ENCODE data around the gene DGKG.

DGKG gene

GRCh38 chr3:186354100-186354499 lies 7.9 kb downstream of the DGKG start:
- no peak for DNase-seq
- no peaks in the 10 kb centered on the region for H3K9me3 Mint-ChIP-seq
- no peak overlapping the region for H3K4me3 Mint-ChIP-seq
- H3K4me1 Mint-ChIP-seq (ENCODE audit: low read depth) = no peaks in the 10 kb centered on the region
- H3K36me3 Mint-ChIP-seq (ENCODE audit: low read depth) = no peaks in the 10 kb centered on the region
- no peak overlapping the region for H3K27ac Mint-ChIP-seq
- peaks cover 41% of the 10 kb centered on the region for H3K27me3 Mint-ChIP-seq

- H3K4me1 Mint-ChIP-seq (ENCODE audit: low read depth) = no peaks in the 10 kb centered on the region
- no peak overlapping the region for H3K4me3 Mint-ChIP-seq
- H3K36me3 Mint-ChIP-seq (ENCODE audit: low read depth) = no peaks in the 10 kb centered on the region
- H3K27ac Mint-ChIP-seq = no peak overlapping the region
- peaks cover 26% of the 10 kb centered on the region for H3K27me3 Mint-ChIP-seq
- H3K9me3 Mint-ChIP-seq = no peaks in the 10 kb centered on the region
- no peak for DNase-seq
Measured at GRCh38 chr3:186352369-186352768, 9.7 kb downstream of the DGKG start.

GRCh38 chr3:186342197-186342596 lies 19.8 kb downstream of the DGKG start:
- peaks cover 16% of the 10 kb centered on the region for H3K4me1 Mint-ChIP-seq (ENCODE audit: low read depth)
- DNase-seq = no peak
- H3K27me3 Mint-ChIP-seq = peaks cover 7% of the 10 kb centered on the region
- peaks cover 4% of the 10 kb centered on the region for H3K9me3 Mint-ChIP-seq
- no peak overlapping the region for H3K27ac Mint-ChIP-seq
- H3K36me3 Mint-ChIP-seq (ENCODE audit: low read depth) = no peaks in the 10 kb centered on the region
- H3K4me3 Mint-ChIP-seq = no peak overlapping the region

GRCh38 chr3:186340204-186340603 lies 21.8 kb downstream of the DGKG start:
- H3K9me3 Mint-ChIP-seq = peaks cover 4% of the 10 kb centered on the region
- H3K36me3 Mint-ChIP-seq (ENCODE audit: low read depth) = no peaks in the 10 kb centered on the region
- H3K4me3 Mint-ChIP-seq = no peak overlapping the region
- H3K4me1 Mint-ChIP-seq (ENCODE audit: low read depth) = peaks cover 16% of the 10 kb centered on the region
- H3K27ac Mint-ChIP-seq = no peak overlapping the region
- peaks cover 7% of the 10 kb centered on the region for H3K27me3 Mint-ChIP-seq
- no peak for DNase-seq

GRCh38 chr3:186339180-186339918 lies 22.7 kb downstream of the DGKG start:
- Mint-ChIP-seq H3K27me3 (peaks cover 8% of the 10 kb centered on the region), H3K4me1 (ENCODE audit: low read depth) (peaks cover 16% of the 10 kb centered on the region), H3K9me3 (peaks cover 4% of the 10 kb centered on the region), H3K4me3 (no peak overlapping the region), H3K36me3 (ENCODE audit: low read depth) (no peaks in the 10 kb centered on the region), H3K27ac (no peak overlapping the region)
- no peak for DNase-seq

GRCh38 chr3:186333256-186333655 lies 28.8 kb downstream of the DGKG start:
- Mint-ChIP-seq H3K36me3 (ENCODE audit: low read depth) (no peaks in the 10 kb centered on the region), H3K9me3 (no peaks in the 10 kb centered on the region)
- no peak for DNase-seq

GRCh38 chr3:186330772-186331460 lies 31.1 kb downstream of the DGKG start:
- Mint-ChIP-seq H3K4me1 (ENCODE audit: low read depth) (peaks cover 7% of the 10 kb centered on the region), H3K9me3 (no peaks in the 10 kb centered on the region), H3K4me3 (no peak overlapping the region), H3K27me3 (peaks cover 34% of the 10 kb centered on the region), H3K36me3 (ENCODE audit: low read depth) (no peaks in the 10 kb centered on the region), H3K27ac (no peak overlapping the region)
- DNase-seq = no peak

More at GRCh38 chr3:186333256-186333655, 28.8 kb downstream of the DGKG start:
- peaks cover 28% of the 10 kb centered on the region for H3K27me3 Mint-ChIP-seq
- peaks cover 7% of the 10 kb centered on the region for H3K4me1 Mint-ChIP-seq (ENCODE audit: low read depth)
- H3K4me3 Mint-ChIP-seq = no peak overlapping the region
- no peak overlapping the region for H3K27ac Mint-ChIP-seq

- H3K36me3 Mint-ChIP-seq (ENCODE audit: low read depth) = no peaks in the 10 kb centered on the region
- DNase-seq = no peak
- H3K4me1 Mint-ChIP-seq (ENCODE audit: low read depth) = peaks cover 7% of the 10 kb centered on the region
- no peak overlapping the region for H3K4me3 Mint-ChIP-seq
- H3K9me3 Mint-ChIP-seq = no peaks in the 10 kb centered on the region
- no peak overlapping the region for H3K27ac Mint-ChIP-seq
- peaks cover 34% of the 10 kb centered on the region for H3K27me3 Mint-ChIP-seq
Measured at GRCh38 chr3:186329589-186329988, 32.4 kb downstream of the DGKG start.

- Mint-ChIP-seq H3K9me3 (no peaks in the 10 kb centered on the region), H3K27ac (no peak overlapping the region), H3K27me3 (peaks cover 20% of the 10 kb centered on the region), H3K36me3 (ENCODE audit: low read depth) (no peaks in the 10 kb centered on the region), H3K4me3 (no peak overlapping the region), H3K4me1 (ENCODE audit: low read depth) (peaks cover 7% of the 10 kb centered on the region)
- no peak for DNase-seq
Measured at GRCh38 chr3:186327912-186328487, 34.0 kb downstream of the DGKG start.

GRCh38 chr3:186322761-186323160 lies 39.3 kb downstream of the DGKG start:
- Mint-ChIP-seq H3K4me1 (ENCODE audit: low read depth) (no peaks in the 10 kb centered on the region), H3K27me3 (peaks cover 2% of the 10 kb centered on the region), H3K4me3 (no peak overlapping the region), H3K27ac (no peak overlapping the region), H3K9me3 (no peaks in the 10 kb centered on the region), H3K36me3 (ENCODE audit: low read depth) (no peaks in the 10 kb centered on the region)
- no peak for DNase-seq

- no peaks in the 10 kb centered on the region for H3K9me3 Mint-ChIP-seq
- H3K4me3 Mint-ChIP-seq = no peak overlapping the region
- H3K27me3 Mint-ChIP-seq = no peaks in the 10 kb centered on the region
- no peak for DNase-seq
- H3K4me1 Mint-ChIP-seq (ENCODE audit: low read depth) = no peaks in the 10 kb centered on the region
- no peak overlapping the region for H3K27ac Mint-ChIP-seq
- no peaks in the 10 kb centered on the region for H3K36me3 Mint-ChIP-seq (ENCODE audit: low read depth)
Measured at GRCh38 chr3:186321746-186322145, 40.3 kb downstream of the DGKG start.

GRCh38 chr3:186320862-186321568 lies 41.0 kb downstream of the DGKG start:
- no peaks in the 10 kb centered on the region for H3K36me3 Mint-ChIP-seq (ENCODE audit: low read depth)
- DNase-seq = no peak
- no peak overlapping the region for H3K27ac Mint-ChIP-seq
- no peaks in the 10 kb centered on the region for H3K27me3 Mint-ChIP-seq
- no peak overlapping the region for H3K4me3 Mint-ChIP-seq
- H3K4me1 Mint-ChIP-seq (ENCODE audit: low read depth) = no peaks in the 10 kb centered on the region
- H3K9me3 Mint-ChIP-seq = no peaks in the 10 kb centered on the region

- H3K27ac Mint-ChIP-seq = no peak overlapping the region
- no peak overlapping the region for H3K4me3 Mint-ChIP-seq
- DNase-seq = no peak
- H3K27me3 Mint-ChIP-seq = no peaks in the 10 kb centered on the region
- H3K9me3 Mint-ChIP-seq = no peaks in the 10 kb centered on the region
- no peaks in the 10 kb centered on the region for H3K36me3 Mint-ChIP-seq (ENCODE audit: low read depth)
- H3K4me1 Mint-ChIP-seq (ENCODE audit: low read depth) = no peaks in the 10 kb centered on the region
Measured at GRCh38 chr3:186319945-186320344, 42.1 kb downstream of the DGKG start.

- H3K27ac Mint-ChIP-seq = no peak overlapping the region
- DNase-seq = no peak
- no peaks in the 10 kb centered on the region for H3K4me1 Mint-ChIP-seq (ENCODE audit: low read depth)
- no peaks in the 10 kb centered on the region for H3K36me3 Mint-ChIP-seq (ENCODE audit: low read depth)
- H3K9me3 Mint-ChIP-seq = no peaks in the 10 kb centered on the region
- no peaks in the 10 kb centered on the region for H3K27me3 Mint-ChIP-seq
- H3K4me3 Mint-ChIP-seq = no peak overlapping the region
Measured at GRCh38 chr3:186318135-186318534, 43.9 kb downstream of the DGKG start.
